ENCODE results near the gene CRB2.

- TF ChIP-seq POLR2A (IDR thresholded peaks at IDR 0.05; ENCODE audit: low read depth, low read length) (no peak), CTCF (conservative IDR thresholded peaks at IDR 0.05; ENCODE audit: low read depth, low read length) (no peak), RAD21 (IDR thresholded peaks at IDR 0.05; ENCODE audit: low read length) (no peak), SMC3 (IDR thresholded peaks at IDR 0.05; ENCODE audit: low read depth, low read length) (no peak), ELK1 (IDR thresholded peaks at IDR 0.05; ENCODE audit: borderline replicate concordance, low read depth, low read length) (no peak), USF2 (IDR thresholded peaks at IDR 0.05; ENCODE audit: low read depth, low read length) (no peak), RCOR1 (IDR thresholded peaks at IDR 0.05; ENCODE audit: insufficient replicate concordance, low read length) (no peak), FOS (IDR thresholded peaks at IDR 0.05; ENCODE audit: low read depth, low read length) (no peak), NFE2L2 (IDR thresholded peaks at IDR 0.05; ENCODE audit: low read depth, low read length) (no peak), MXI1 (IDR thresholded peaks at IDR 0.05; ENCODE audit: borderline replicate concordance, low read depth, low read length) (no peak), BHLHE40 (IDR thresholded peaks at IDR 0.05; ENCODE audit: low read depth, low read length) (no peak), CEBPB (IDR thresholded peaks at IDR 0.05; ENCODE audit: low read depth, low read length) (no peak), CHD1 (IDR thresholded peaks at IDR 0.05; ENCODE audit: low read depth, low read length) (no peak)
These were observed 8.5 kb upstream of the CRB2 start for GRCh38 chr9:123347289-123348060.

Data from IMR-90 (cell line).